Urinary bladder (tissue), 4 donors: ENCODE results near the gene CACHD1. TPM values are rescaled to one million over a fixed set of nuclear protein-coding genes. Genes with fewer than 3 reads are reported as not detected.

Experiments used
- DNase-seq: peaks from one replicate; pipeline ENCODE4 v3.0.0-alpha.2; 2015; ENCODE audit errors: extremely low spot score
- H3K27ac ChIP-seq: one replicate; pipeline ENCODE4 v1.5.1; 2013; ENCODE audit warnings: low read depth, mild to moderate bottlenecking, moderate library complexity
- H3K36me3 ChIP-seq: one replicate; pipeline ENCODE4 v1.6.1; 2013; ENCODE audit warnings: mild to moderate bottlenecking, moderate library complexity; ENCODE audit not compliant: insufficient read depth
- H3K4me1 ChIP-seq: one replicate; pipeline ENCODE4 v1.6.1; 2013; ENCODE audit warnings: mild to moderate bottlenecking, moderate library complexity; ENCODE audit not compliant: insufficient read depth
- H3K4me3 ChIP-seq: one replicate; pipeline ENCODE4 v1.5.1; 2013; ENCODE audit warnings: low read depth, low read length
- WGBS: extraction: QIAGEN DNeasy Blood & Tissue Kit; methylation state at CpG from one replicate; pipeline ENCODE4 v1.1.7; 2013; 5-methylcytosine and 5-hydroxymethylcytosine counted together
- polyA plus RNA-seq: library from polyadenylated mRNA; stranded (reverse); fragments of 200-250 nt; gene quantifications from one replicate; pipeline ENCODE4 v1.2.3, GENCODE V29; 2013
- total RNA-seq: library from RNA; depleted of rRNA; stranded (reverse); fragments of >200 nt; gene quantifications from one replicate; pipeline ENCODE4 v1.2.3, GENCODE V29; 2014
- donor health status: healthy with polysubstance abuse.
- donor health status: healthy.

CACHD1 gene
- total and polyA plus RNA-seq, 2 donors = 7.5 to 22.3 TPM

DNA sequence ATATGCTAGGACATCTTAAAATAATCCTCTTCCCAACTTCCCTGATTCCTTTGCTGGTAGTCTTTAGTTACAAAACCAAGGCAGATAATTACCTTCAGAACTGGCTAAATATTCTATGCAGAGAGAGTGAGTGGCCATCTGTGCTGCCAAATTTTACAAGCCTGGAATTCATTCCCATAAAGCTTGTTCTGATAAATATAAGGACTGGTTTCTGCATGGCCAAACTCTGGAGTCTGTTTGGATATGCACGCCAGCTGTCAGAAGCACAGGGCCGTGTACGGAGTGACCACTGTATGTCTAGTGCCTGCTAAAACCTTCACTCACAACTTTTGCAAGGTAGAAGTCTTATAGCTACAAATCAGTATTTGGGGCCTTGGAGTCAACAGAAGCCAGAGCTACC is 208.4 kb downstream of the CACHD1 start:
- 42% methylated on average over 3 of the region's 3 CpGs for WGBS
- no peaks in the 10 kb centered on the region for H3K4me1 ChIP-seq
- no peak for DNase-seq
- no peak overlapping the region for H3K4me3 ChIP-seq
- H3K36me3 ChIP-seq = no peaks in the 10 kb centered on the region
- H3K27ac ChIP-seq = no peak overlapping the region

DNA sequence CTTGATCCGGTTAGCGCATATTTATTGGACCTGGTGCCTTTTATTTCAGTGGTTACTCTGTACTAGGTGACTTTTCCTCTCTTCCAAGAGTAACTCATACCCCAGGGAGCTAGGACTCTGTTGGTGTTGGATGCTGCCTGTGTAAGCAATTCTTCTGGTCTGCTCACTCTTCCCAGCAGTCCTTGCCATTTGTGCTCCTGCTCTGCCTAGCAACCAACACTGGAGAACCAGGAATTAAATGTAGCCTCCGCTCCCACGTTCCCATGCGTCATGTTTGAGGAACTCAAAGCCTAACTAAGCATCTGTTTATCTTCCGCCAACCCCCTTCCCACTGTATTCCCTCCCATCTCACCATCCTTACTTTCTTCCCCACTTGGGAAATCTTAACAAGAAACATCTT is 209.2 kb downstream of the CACHD1 start:
- Histone ChIP-seq H3K36me3 (no peaks in the 10 kb centered on the region), H3K4me3 (no peak overlapping the region), H3K27ac (no peak overlapping the region), H3K4me1 (no peaks in the 10 kb centered on the region)
- DNase-seq = no peak
- WGBS = 93% methylated on average over 6 of the region's 6 CpGs

DNA sequence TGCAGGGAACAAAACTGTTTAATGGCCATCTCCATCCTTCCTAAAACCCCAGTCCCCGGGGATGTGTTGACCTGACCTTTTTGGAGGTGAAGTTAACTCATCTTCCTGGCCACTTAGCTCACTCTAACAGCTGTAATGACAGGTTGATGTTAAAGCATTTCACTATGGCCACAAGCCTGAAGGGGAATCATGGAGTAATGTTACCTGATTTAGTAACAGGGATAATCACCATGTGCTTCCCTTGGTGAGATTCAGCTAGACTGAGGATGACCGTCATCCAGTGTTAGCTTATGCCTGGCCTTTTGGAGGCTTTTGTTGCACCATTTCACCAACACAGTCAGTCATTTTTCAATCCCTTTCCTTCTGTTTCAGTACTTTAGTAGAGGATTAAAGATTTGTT is 210.7 kb downstream of the CACHD1 start:
- DNase-seq = no peak
- Histone ChIP-seq H3K36me3 (no peaks in the 10 kb centered on the region), H3K4me1 (no peaks in the 10 kb centered on the region), H3K4me3 (no peak overlapping the region), H3K27ac (no peak overlapping the region)
- 92% methylated on average over 2 of the region's 2 CpGs for WGBS

DNA sequence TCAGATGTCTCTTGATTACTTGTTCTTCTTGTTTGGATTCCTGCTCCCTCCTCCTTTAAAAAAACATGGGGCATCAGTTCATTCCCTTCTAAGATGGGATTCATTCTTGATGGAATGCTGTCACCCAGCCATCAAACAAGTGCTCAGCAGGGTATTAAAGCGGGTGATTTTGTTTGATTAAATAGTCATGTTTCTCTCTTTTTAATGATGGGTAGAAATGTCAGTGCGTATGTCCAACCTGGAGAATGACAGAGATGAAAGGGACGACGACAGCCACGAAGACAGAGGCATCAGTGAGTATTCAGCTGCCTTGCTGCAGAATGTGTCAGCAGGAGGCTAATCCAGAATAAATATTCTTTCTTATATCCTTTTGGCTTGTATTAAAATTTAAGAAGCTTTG is 211.1 kb downstream of the CACHD1 start:
- WGBS = 98% methylated on average over 5 of the region's 5 CpGs
- DNase-seq = no peak
- H3K27ac ChIP-seq = no peak overlapping the region
- no peaks in the 10 kb centered on the region for H3K4me1 ChIP-seq
- H3K4me3 ChIP-seq = no peak overlapping the region
- H3K36me3 ChIP-seq = no peaks in the 10 kb centered on the region

DNA sequence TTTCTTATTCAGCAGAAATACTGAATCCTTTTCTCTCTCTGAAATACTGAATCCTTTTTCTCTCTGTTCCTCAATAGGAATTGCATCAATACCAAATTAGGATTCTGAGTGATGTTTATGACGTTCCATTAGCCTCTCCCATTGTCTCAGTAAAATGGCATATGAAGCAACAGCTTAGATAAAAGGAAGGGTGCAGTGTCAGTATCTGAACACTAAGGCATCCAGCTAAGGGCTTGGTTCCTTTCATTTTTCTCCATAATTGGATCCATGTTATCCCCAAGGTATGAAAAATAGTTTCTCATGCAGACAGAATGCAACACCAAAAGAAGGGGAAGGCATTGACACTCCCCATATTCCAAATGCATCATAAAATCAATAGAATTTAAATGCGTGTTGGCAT is 213.5 kb downstream of the CACHD1 start:
- no peak for DNase-seq
- no peaks in the 10 kb centered on the region for H3K36me3 ChIP-seq
- H3K4me1 ChIP-seq = no peaks in the 10 kb centered on the region
- 92% methylated on average over 2 of the region's 2 CpGs for WGBS
- H3K27ac ChIP-seq = no peak overlapping the region
- H3K4me3 ChIP-seq = no peak overlapping the region

DNA sequence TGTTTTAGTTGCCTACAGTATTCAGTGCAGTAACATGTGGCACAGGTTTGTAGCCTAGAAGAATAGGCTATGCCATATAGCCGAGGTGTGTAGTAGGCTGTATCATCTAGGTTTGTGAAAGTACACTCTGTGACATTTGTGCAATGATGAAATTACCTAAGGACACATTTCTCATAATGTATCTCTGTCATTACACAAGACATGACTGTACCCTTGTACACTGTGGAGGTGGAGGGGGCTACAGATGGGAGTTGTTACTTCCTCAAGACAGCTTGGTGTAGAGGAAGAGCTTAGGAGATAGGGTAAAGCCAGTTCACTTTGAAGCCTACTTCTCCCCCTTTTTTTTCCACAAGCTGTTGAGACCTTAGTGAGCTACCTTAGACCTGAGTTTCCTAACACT is 215.3 kb downstream of the CACHD1 start:
- WGBS = 91% methylated on average over 1 of the region's 1 CpG

DNA sequence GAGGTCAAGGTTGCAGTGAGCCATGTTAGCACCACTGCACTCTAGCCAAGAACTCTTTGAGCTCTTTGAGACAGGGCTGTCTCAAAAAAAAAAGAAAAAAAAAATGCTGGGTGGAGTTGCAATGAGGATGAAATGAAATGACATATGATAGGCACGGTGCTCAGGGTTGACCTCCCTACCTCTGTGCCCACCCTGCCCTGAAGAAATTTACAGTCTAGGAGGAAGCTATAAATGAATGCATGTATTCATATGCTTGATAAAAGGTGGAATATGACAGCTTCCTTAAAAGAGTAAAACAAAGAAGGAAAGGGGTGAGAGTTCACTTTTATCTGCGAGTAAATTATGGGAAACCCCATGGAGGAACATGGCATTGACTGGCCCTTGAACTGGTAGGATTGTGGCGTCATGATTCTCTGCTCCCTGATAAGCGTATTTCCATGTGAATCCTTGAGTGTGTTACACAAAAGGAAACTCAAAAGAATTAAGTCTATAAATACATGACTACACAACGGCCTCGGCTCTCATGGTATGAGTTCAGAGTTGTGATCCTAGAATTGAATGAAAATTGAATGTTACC is 215.9 kb downstream of the CACHD1 start:
- 90% methylated on average over 6 of the region's 6 CpGs for WGBS
- no peak for DNase-seq
- no peaks in the 10 kb centered on the region for H3K36me3 ChIP-seq
- no peak overlapping the region for H3K4me3 ChIP-seq
- no peak overlapping the region for H3K27ac ChIP-seq
- no peaks in the 10 kb centered on the region for H3K4me1 ChIP-seq

More for the DNA sequence above, 215.3 kb downstream of the CACHD1 start:
- Histone ChIP-seq H3K4me3 (no peak overlapping the region), H3K27ac (no peak overlapping the region), H3K4me1 (no peaks in the 10 kb centered on the region), H3K36me3 (no peaks in the 10 kb centered on the region)
- DNase-seq = no peak

DNA sequence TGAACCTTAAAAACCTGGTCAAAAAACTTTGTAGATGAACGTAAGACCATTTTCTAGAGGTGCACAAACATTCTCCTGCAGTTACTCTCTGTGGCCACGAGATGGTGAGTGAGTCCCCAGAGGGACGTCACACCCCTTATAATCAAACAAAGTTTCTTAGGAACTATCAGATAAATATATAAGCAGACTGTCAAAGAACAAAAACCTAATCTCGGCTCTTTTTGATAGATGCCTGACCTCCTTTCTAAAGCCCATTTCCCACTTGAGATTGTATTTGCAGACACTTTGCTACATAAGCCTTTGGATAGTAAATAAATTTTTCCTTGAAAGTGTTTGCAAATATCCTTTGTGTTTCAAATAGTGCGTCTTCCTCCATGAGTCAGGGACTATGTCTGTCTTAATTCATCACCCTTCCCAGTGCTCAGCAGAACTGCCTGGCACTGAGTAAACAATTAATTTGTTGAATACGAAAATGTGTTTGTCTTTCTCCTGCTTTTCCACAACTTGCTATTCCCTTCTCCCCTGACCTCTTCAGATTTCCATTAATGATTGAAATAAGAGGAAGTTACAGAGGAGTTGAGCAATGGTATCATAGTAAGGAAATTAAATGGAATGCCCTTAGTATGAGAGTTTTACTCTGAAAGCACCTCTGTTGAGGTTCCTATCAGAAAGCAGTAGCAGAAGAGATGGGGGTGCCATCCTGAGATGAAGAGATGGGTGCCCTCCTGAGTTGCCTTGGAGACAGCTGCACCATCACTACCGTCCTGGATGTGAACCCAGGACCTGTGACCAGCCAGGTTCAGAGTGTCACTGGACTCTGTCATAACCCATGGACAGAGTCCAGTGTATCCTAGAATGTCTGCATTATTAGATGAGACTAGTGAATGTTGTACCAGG is 217.1 kb downstream of the CACHD1 start:
- peak; percentile 14 for DNase-seq
- Histone ChIP-seq H3K27ac (no peak overlapping the region), H3K4me1 (no peaks in the 10 kb centered on the region), H3K4me3 (no peak overlapping the region), H3K36me3 (no peaks in the 10 kb centered on the region)
- 26% methylated on average over 7 of the region's 7 CpGs for WGBS

DNA sequence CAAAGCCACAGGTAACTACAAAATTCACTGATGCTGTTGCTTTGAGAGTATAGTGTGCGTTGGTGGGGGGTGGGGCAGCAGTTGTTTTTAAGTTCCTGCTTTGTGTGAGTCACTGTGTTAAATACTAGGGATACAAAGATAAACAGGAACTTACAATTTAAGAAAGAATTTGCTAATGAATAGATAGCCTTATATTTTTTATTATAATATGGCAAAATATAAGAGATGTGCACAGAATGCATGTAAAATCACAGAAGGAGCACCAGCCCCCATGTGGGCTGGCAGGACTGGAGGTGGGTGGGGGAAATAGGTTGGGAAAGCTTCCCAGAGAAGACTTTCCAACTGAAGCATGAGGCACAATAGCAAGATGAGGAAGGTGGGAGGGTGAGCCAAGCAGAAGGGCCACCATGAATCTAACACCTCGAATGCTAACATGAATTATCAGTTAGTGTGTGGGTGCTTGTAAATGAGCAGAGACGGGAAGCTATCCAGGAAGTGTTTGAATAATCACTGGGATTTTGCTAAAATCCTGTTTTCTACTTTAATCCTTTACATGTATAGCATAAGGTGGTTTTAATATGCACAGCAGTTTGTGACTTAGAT is 217.9 kb downstream of the CACHD1 start:
- no peaks in the 10 kb centered on the region for H3K4me1 ChIP-seq
- no peak overlapping the region for H3K27ac ChIP-seq
- 62% methylated on average over 3 of the region's 3 CpGs for WGBS
- H3K36me3 ChIP-seq = no peaks in the 10 kb centered on the region
- DNase-seq = no peak
- no peak overlapping the region for H3K4me3 ChIP-seq

DNA sequence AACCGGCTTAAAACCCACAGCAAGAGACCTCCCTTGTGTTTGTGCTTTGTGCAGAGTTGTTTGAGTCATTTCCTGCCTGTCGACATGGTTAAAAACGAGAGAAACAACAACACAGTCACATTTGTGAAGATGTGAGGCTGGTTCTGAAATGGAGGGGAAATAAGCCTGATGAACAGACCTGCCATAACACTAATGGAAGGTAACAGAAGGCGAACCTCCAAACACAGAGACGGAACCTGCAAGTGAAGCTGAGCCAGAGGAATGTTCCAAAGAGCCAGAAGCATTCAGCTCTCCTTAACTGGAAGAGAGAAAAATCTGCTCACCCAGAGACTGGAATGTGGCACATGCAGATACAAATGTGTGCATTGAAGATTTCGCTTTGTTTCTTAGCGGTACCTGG is 221.7 kb downstream of the CACHD1 start:
- Histone ChIP-seq H3K36me3 (no peaks in the 10 kb centered on the region), H3K27ac (no peak overlapping the region), H3K4me3 (no peak overlapping the region), H3K4me1 (no peaks in the 10 kb centered on the region)
- WGBS = 59% methylated on average over 7 of the region's 7 CpGs
- DNase-seq = no peak

DNA sequence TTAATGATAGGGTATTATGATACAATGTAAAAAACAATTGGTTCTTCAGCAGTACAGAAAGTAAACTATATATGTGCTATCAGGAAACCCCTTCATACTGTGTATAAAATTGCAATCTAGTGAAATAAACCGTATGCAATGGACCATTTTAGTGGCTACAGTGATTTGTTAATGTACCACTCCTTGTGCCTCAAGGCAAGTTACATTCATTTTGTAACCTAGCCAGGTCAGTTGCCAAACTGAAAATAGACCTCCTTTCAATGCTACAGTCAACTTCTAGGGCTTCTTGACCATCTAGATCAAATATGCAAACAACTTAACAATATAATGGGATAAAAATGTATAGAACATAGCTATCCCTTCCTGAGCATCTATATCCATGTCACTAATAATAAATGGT is 223.0 kb downstream of the CACHD1 start:
- Histone ChIP-seq H3K36me3 (no peaks in the 10 kb centered on the region), H3K4me3 (no peak overlapping the region), H3K27ac (no peak overlapping the region), H3K4me1 (no peaks in the 10 kb centered on the region)
- DNase-seq = no peak
- WGBS = 1% methylated on average over 1 of the region's 1 CpG

DNA sequence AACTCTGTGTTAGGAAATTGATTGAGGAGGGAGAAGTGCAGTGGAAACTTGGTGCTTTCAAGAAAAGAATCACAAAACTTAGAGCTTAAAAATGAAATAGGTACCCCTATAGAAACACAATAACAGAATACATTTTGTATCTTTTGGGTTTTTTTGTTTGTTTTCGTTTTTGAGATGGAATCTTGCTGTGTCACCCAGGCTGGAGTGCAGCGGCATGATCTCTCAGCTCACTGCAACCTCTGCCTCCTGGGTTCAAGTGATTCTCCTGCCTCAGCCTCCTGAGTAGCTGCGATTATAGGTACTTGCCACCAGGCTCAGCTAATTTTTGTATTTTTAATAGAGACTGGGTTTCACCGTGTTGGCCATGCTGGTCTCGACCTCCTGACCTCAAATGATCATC is 223.5 kb downstream of the CACHD1 start:
- WGBS = 88% methylated on average over 5 of the region's 5 CpGs
- Histone ChIP-seq H3K4me1 (no peaks in the 10 kb centered on the region), H3K27ac (no peak overlapping the region), H3K36me3 (no peaks in the 10 kb centered on the region), H3K4me3 (no peak overlapping the region)
- no peak for DNase-seq

DNA sequence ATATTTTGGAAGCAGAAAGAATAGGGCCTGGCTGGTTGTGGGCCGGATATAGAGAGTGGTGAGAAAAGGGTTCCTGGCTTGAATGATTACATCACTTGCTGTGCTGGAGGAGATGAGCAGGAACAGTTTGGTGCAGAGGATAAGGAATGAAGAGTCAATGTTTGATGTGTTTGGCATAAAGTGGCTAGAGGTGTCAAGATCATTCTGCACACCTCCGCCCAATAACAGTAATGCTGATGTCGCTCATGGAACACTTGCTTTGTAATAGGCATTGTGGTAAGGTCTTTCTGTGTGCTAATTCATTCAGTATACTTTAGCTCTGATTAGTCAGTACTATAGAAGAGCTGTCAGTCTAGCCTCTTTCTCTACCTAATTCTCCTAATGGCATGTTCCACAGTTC is 226.9 kb downstream of the CACHD1 start:
- 94% methylated on average over 3 of the region's 3 CpGs for WGBS

DNA sequence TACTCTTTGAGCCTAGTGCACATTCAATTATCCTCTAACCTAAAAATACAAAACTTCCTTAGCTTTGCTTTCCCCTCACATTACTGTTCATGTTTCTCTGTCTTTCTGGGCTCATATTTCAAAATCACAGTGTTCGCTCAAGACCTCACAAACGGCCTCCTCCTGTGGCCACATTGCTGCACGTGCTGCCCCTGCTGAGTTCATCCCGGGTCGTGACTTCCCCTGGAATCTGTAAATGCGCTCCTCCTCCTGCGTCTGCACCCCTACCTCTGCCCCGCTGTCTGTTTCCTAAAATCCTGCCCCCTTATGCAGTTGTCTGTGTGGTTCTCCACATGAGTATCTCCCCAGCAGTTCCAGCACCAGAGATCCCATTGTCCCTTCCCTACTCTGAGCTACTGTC is 229.4 kb downstream of the CACHD1 start:
- H3K36me3 ChIP-seq = no peaks in the 10 kb centered on the region
- no peaks in the 10 kb centered on the region for H3K4me1 ChIP-seq
- no peak overlapping the region for H3K4me3 ChIP-seq
- H3K27ac ChIP-seq = no peak overlapping the region
- no peak for DNase-seq
- WGBS = 55% methylated on average over 8 of the region's 8 CpGs

More for the DNA sequence above, 226.9 kb downstream of the CACHD1 start:
- no peak overlapping the region for H3K4me3 ChIP-seq
- no peaks in the 10 kb centered on the region for H3K36me3 ChIP-seq
- no peaks in the 10 kb centered on the region for H3K4me1 ChIP-seq
- H3K27ac ChIP-seq = no peak overlapping the region
- no peak for DNase-seq
